Lung (tissue), 12 donors: ENCODE measurements around the gene TGDS. TPM values are rescaled to one million over a fixed set of nuclear protein-coding genes. Genes with fewer than 3 reads are reported as not detected.

Experiments
- ATAC-seq: fragments of 200-7000 bp; cut with Tn5 transposase; one replicate; pipeline ENCODE4 v1.9.1; 2020; ENCODE audit warnings: moderate number of reproducible peaks; ENCODE audit not compliant: insufficient read depth, low FRiP score
- DNase-seq, 3 donors: peaks; one replicate each; pipeline ENCODE4 v3.0.0-alpha.2; 2013 to 2017
- H3K27ac ChIP-seq, 2 donors: one replicate each; pipeline ENCODE4 v1.5.1; 2013; ENCODE audit warnings: mild to moderate bottlenecking in 2 of 2, moderate library complexity in 2 of 2, control low read depth in 1 of 2, inconsistent platforms in 1 of 2, low read depth in 1 of 2, low read length in 1 of 2
- H3K27me3 ChIP-seq, 3 donors: one replicate each; pipeline ENCODE4 v1.5.1; 2013; ENCODE audit warnings: low read length in 2 of 3; ENCODE audit not compliant: control insufficient read depth in 3 of 3, insufficient read depth in 3 of 3
- H3K36me3 ChIP-seq, 4 donors: one replicate each; pipeline ENCODE4 v1.5.1; 2013; ENCODE audit warnings: low read length in 4 of 4, mild to moderate bottlenecking in 1 of 4, moderate library complexity in 1 of 4; ENCODE audit not compliant: control insufficient read depth in 4 of 4, insufficient read depth in 4 of 4
- H3K4me1 ChIP-seq, 5 donors: one replicate each; pipeline ENCODE4 v1.5.1; 2013; ENCODE audit warnings: low read length in 5 of 5, mild to moderate bottlenecking in 2 of 5, moderate library complexity in 1 of 5; ENCODE audit not compliant: control insufficient read depth in 5 of 5, insufficient read depth in 5 of 5
- H3K4me3 ChIP-seq: one replicate; pipeline ENCODE4 v1.5.1; 2013; ENCODE audit warnings: mild to moderate bottlenecking, control low read depth, moderate library complexity
- H3K9ac ChIP-seq, 2 donors: one replicate each; pipeline ENCODE4 v1.5.1; 2013; ENCODE audit warnings: low read length in 2 of 2, control low read depth in 1 of 2; ENCODE audit not compliant: insufficient read depth in 1 of 2
- H3K9me3 ChIP-seq, 4 donors: one replicate each; pipeline ENCODE4 v1.5.1; 2013; ENCODE audit warnings: low read length in 3 of 4, mild to moderate bottlenecking in 1 of 4, moderate library complexity in 1 of 4; ENCODE audit not compliant: control insufficient read depth in 4 of 4, insufficient read depth in 3 of 4
- WGBS, 2 donors: extraction: QIAGEN DNeasy Blood & Tissue Kit; methylation state at CpG; one replicate each; pipeline ENCODE4 v1.1.7; 2013; 5-methylcytosine and 5-hydroxymethylcytosine counted together
- polyA plus RNA-seq, 2 donors: library from polyadenylated mRNA; stranded (reverse); fragments of 200-250 nt; gene quantifications; one replicate each; pipeline ENCODE4 v1.2.1, GENCODE V29; 2013
- total RNA-seq, 2 donors: library from RNA; depleted of rRNA in 1 of 2; stranded (reverse); fragments of >200 nt in 1 of 2; gene quantifications; one replicate each; pipeline ENCODE4 v1.2.1, GENCODE V29; 2014 to 2021
- TF ChIP-seq, protein P1 (sequence below): IDR thresholded peaks from 2 replicates; pipeline ENCODE4 v1.5.1; 2012; ENCODE audit warnings: mild to moderate bottlenecking; ENCODE audit errors: control extremely low read depth, extremely low read depth
- donor health status: control.
- donor health status: control.
- donor health status: Bipolar disorder and iron deficiency.
- donor health status: healthy.
- donor health status: DM: yes; HTN: yes; CAD: no.

The TGDS gene
- total and polyA plus RNA-seq, 4 donors, result 7.5 to 24.4 (median 9.1) TPM

DNA sequence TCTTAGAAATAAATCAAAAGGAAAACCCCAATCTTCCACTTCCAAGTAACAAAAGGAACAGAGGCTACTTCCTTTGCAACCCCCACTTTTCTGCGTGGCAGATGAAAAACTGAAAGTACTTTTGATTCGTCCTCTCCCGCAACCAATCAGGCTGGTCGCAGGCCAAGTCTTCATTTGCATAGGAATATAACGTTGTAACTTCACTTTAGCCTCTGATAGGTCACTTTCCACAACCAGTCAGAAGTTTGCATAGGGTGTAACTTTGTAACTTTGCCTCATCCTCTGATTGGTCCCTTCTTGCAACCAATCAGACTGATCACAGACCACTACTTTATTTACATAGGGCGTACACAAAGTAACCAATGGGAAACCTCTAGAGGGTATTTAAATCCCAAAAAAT, 37.2 kb downstream of the TGDS start:
- ATAC-seq, result no peak
- 57 to 73% methylated on average over 6 of the region's 6 CpGs for WGBS, 2 donors
- no peak overlapping the region for H3K9ac ChIP-seq

DNA sequence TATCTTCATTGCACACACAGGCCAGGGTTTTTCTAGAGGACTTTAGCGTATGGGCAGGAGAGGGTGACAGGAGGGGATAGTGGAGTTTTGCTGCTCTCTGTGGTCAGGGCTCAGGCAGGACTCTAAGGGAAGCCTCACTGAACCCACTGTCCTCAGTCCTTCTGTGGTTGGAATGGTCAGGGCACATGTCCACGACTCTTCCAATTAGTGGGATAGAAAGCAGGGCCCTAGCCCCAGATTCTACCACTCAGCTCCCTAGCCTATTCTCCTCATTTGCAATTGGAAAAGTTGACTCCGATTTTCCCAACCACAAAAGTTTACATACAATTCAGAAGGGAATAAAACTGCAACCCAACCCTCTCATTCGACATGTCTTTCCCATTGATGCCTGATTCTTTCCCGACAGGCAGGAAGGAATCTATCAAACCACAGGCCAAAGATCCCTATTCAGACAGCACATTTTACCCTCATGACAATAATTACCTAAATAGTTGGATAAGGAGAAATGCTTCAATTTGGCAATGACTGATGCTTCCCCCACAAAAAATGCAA, 38.2 kb downstream of the TGDS start:
- H3K27me3 ChIP-seq, result no peaks in the 10 kb centered on the region
- H3K4me1 ChIP-seq, result peaks cover 0 to 14% (median 0%) of the 10 kb centered on the region in 5 donors
- H3K9ac ChIP-seq, result no peak overlapping the region
- H3K4me3 ChIP-seq, result no peak overlapping the region
- DNase-seq, result no peak
- H3K36me3 ChIP-seq, result no peaks in the 10 kb centered on the region
- WGBS, 2 donors, result 76 to 77% methylated on average over 5 of the region's 5 CpGs
- TF ChIP-seq, protein P1, sequence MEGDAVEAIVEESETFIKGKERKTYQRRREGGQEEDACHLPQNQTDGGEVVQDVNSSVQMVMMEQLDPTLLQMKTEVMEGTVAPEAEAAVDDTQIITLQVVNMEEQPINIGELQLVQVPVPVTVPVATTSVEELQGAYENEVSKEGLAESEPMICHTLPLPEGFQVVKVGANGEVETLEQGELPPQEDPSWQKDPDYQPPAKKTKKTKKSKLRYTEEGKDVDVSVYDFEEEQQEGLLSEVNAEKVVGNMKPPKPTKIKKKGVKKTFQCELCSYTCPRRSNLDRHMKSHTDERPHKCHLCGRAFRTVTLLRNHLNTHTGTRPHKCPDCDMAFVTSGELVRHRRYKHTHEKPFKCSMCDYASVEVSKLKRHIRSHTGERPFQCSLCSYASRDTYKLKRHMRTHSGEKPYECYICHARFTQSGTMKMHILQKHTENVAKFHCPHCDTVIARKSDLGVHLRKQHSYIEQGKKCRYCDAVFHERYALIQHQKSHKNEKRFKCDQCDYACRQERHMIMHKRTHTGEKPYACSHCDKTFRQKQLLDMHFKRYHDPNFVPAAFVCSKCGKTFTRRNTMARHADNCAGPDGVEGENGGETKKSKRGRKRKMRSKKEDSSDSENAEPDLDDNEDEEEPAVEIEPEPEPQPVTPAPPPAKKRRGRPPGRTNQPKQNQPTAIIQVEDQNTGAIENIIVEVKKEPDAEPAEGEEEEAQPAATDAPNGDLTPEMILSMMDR, result no peak
- ATAC-seq, result no peak
- H3K27ac ChIP-seq, result no peak overlapping the region
- no peaks in the 10 kb centered on the region for H3K9me3 ChIP-seq

More for the DNA sequence above, 37.2 kb downstream of the TGDS start:
- TF ChIP-seq, protein P1, result no peak
- DNase-seq, result no peak
- no peaks in the 10 kb centered on the region for H3K36me3 ChIP-seq
- H3K27me3 ChIP-seq, result no peaks in the 10 kb centered on the region
- no peaks in the 10 kb centered on the region for H3K9me3 ChIP-seq
- H3K27ac ChIP-seq, result no peak overlapping the region
- no peak overlapping the region for H3K4me3 ChIP-seq
- H3K4me1 ChIP-seq, result peaks cover 0 to 14% (median 0%) of the 10 kb centered on the region in 5 donors

DNA sequence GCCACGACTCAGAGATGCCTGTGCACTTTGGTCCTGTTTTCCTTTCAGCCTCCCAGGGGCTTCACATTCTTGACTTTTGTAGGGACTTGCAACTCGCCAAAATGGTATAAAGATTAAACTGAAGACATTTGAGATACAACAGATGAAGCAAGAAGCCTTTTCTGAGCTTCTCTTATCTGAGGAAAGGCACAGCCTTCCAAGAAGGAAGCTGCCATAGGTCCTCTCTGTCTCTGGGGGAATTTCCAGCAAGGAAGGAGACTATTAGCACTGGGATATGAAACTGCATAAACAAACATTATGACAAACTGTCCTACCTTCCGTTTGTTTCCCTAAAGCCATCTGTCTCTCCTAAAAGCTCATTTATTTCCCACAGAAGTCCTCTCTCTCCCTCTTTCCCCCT, 39.3 kb downstream of the TGDS start:
- Histone ChIP-seq H3K9me3 (no peaks in the 10 kb centered on the region), H3K27me3 (no peaks in the 10 kb centered on the region), H3K27ac (peak overlapping the region in 1 of 2 donors; percentile 21), H3K4me1 (peaks cover 0 to 14% (median 0%) of the 10 kb centered on the region in 5 donors), H3K9ac (no peak overlapping the region), H3K4me3 (no peak overlapping the region), H3K36me3 (no peaks in the 10 kb centered on the region)
- TF ChIP-seq, protein P1, result no peak
- ATAC-seq, result no peak
- 63 to 79% methylated on average over 3 of the region's 3 CpGs for WGBS, 2 donors
- DNase-seq, result no peak

DNA sequence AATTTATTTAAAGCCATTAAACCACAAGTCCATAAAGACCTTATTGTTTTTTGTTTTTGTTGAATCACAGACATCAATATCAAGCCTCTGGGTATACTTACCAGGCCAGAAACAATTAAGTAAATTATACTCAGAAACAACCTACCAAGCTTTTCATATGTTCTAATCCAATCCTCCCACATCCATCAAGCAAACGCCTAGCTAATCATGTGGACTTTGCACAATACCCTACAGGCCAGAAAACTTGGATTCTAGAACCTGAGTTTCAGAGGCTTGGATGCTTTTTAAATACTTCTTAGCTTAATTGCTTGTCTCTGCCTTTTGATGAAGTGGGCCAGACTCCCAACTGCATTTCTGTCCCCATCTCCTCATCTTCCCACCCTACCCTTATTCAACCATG, 39.9 kb downstream of the TGDS start:
- Histone ChIP-seq H3K4me1 (peaks cover 0 to 11% (median 0%) of the 10 kb centered on the region in 5 donors), H3K9me3 (no peaks in the 10 kb centered on the region), H3K27me3 (no peaks in the 10 kb centered on the region), H3K36me3 (no peaks in the 10 kb centered on the region), H3K9ac (no peak overlapping the region), H3K4me3 (no peak overlapping the region), H3K27ac (no peak overlapping the region)
- WGBS, 2 donors, result 87 to 89% methylated on average over 1 of the region's 1 CpG
- TF ChIP-seq, protein P1, result no peak
- no peak for ATAC-seq
- peak in 2 of 3 donors; percentile 10 to 34 for DNase-seq
